ENCODE results near the gene PTPRCAP.

DNA sequence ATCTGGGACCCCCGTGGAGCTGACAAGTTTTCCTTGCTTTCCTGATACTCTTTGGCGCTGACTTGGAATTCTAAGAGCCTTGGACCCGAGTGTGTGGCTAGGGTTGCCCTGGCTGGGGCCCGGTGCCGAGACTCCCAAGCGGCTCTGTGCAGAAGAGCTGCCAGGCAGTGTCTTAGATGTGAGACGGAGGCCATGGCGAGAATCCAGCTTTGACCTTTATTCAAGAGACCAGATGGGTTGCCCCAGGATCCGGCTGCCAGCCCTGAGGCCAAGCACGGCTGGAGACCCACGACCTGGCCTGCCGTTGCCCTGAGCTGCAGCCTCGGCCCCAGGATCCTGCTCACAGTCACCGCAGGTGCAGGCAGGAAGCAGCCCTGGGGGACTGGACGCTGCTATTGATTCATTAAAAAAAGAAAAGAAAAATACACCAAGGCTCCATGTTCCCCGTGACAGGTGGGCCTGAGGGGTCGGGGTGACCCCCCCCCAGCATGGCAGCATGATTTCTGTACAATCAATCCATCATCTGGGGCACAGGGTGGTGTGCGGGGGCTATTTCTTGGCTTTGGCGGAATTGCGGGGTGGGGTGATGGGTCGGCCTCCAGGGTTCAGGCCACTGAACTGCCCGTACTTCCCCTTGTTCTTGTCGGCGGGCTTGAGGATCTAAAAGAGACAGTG is 39.4 kb downstream of the PTPRCAP start:
- TF ChIP-seq, protein P1, sequence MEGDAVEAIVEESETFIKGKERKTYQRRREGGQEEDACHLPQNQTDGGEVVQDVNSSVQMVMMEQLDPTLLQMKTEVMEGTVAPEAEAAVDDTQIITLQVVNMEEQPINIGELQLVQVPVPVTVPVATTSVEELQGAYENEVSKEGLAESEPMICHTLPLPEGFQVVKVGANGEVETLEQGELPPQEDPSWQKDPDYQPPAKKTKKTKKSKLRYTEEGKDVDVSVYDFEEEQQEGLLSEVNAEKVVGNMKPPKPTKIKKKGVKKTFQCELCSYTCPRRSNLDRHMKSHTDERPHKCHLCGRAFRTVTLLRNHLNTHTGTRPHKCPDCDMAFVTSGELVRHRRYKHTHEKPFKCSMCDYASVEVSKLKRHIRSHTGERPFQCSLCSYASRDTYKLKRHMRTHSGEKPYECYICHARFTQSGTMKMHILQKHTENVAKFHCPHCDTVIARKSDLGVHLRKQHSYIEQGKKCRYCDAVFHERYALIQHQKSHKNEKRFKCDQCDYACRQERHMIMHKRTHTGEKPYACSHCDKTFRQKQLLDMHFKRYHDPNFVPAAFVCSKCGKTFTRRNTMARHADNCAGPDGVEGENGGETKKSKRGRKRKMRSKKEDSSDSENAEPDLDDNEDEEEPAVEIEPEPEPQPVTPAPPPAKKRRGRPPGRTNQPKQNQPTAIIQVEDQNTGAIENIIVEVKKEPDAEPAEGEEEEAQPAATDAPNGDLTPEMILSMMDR (optimal IDR thresholded peaks at IDR 0.05 in 1 of 3, IDR thresholded peaks at IDR 0.05 in 1 of 3, conservative IDR thresholded peaks at IDR 0.05 in 1 of 3; ENCODE audit: extremely low read depth in 1 of 3, insufficient read depth in 2 of 3, low read length in 3 of 3), result no peak
- no peak for TF ChIP-seq EZH2 (IDR thresholded peaks at IDR 0.05; ENCODE audit: low read length)

Data from keratinocyte (primary cell).